ENCODE measurements around the gene ACOD1. TPM values are rescaled to one million over a fixed set of nuclear protein-coding genes. Genes with fewer than 3 reads are reported as not detected.
"Not testable (repeated sequence)": the region's sequence is repeated elsewhere in the genome, so short reads cannot be mapped to it uniquely, and the experiment has no call there.

ACOD1 gene
- total RNA-seq = not detected in 2 replicates

DNA sequence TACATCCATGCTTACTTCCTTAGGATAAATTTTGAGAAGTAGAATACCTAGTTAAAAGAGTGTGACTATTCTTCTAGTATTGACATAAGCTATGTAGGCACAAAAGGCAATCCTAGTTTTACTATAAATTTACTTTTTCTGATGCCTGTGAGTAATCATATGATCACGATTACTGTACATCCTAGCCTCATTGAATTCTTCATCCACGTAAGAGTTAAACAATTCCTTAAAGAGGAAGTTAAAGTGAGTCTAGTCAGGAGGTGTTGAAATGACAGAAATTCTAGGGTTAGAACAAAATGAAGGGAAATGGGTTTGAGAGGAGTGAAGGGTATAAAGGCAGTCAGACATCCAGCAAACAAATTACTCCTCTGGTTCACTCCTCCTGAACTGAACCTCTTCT, at the start of gene ACOD1:
Gene ACOD1, plus strand, starts transcription at position 363 of the 400 bp plus-strand sequence. CDS start 48 bp downstream, outside the sequence.
- H3K27ac Mint-ChIP-seq = no peak within 1 kb of the TSS
- intact Hi-C loops (cut with micrococcal nuclease) = no loop called here
- no peak for DNase-seq (ENCODE audit: low spot score)
- H3K4me1 Mint-ChIP-seq (ENCODE audit: low read depth) = no peaks in the 10 kb centered on the region
- H3K9me3 Mint-ChIP-seq = no peaks in the 10 kb centered on the region
- no peak within 1 kb of the TSS for H3K4me3 Mint-ChIP-seq (ENCODE audit: low read depth)
- H3K27me3 Mint-ChIP-seq (ENCODE audit: low read depth) = peaks cover 3% of the 10 kb centered on the region
- no peaks in the 10 kb centered on the region for H3K36me3 Mint-ChIP-seq (ENCODE audit: low read depth)

DNA sequence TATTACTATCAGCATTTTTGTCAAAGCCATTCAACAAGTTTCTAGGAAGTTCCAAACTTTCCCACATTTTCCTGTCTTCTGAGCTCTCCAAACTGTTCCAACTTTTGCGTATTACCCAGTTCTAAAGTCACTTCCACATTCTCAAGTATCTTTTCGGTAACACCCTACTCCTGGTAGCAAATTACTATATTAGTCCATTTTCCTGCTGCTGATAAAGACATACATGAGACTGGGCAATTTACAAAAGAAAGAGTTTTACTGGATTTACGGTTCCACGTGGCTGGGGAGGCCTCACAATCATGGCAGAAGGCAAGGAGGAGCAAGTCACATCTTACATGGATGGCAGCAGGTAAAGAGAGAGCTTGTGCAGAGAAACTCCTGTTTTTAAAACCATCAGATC, 49.2 kb upstream of the ACOD1 start:
- DNase-seq (ENCODE audit: low spot score); H3K36me3 Mint-ChIP-seq (ENCODE audit: low read depth); intact Hi-C loops (cut with micrococcal nuclease); H3K27ac Mint-ChIP-seq; H3K4me3 Mint-ChIP-seq (ENCODE audit: low read depth); H3K9me3 Mint-ChIP-seq: not testable (repeated sequence)
- Mint-ChIP-seq H3K27me3 (ENCODE audit: low read depth) (peaks cover 21% of the 10 kb centered on the region), H3K4me1 (ENCODE audit: low read depth) (peaks cover 11% of the 10 kb centered on the region)

DNA sequence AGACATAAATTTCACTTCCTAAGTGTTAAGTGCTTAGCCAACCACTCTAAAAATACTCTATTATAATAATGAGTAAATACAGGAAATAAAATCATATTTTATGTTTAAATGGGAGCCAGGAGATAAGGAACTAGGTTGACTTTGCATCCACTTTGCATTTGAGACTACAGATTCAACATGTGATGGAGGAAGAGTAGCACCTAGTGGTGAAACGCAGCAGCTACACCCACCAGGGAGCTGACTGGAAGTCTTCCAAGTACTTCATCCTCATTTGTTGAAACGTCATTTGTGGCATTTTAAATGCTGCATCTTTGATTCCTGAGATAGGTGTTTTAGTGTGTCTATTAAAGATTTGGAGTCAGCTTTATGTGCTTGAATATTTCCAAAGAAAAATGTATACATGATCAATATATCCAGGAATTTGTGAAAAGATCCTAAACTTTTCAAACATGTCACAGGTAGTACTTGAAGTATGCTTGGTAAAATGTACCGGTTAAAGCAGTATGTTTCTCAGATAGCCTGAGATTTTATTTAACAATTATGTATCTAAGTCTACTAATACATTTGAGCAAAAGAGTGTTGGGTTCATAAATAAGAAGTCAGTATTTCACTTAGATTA, 44.7 kb upstream of the ACOD1 start:
- Mint-ChIP-seq H3K27me3 (ENCODE audit: low read depth) (peaks cover 21% of the 10 kb centered on the region), H3K36me3 (ENCODE audit: low read depth) (no peaks in the 10 kb centered on the region)

DNA sequence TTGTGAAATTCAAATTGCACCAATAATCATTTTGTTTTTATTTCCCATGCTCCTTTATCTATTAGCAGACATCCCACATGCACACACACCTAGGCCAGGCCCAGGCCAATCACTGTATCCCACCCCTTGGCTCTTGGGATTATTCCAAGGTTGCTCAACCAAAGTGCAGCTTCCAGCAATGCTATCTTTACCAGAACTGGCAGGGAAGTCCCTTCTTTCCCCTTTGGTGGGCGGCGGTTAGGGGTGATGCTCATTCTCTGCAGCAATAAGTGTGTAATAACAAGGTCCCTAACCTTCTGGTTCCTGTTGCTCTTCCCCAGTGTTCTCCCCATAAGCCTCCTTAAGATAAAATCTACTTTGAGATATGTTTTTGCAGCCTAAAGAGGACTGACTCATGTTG, 43.8 kb upstream of the ACOD1 start:
- Mint-ChIP-seq H3K4me3 (ENCODE audit: low read depth) (no peak overlapping the region), H3K27me3 (ENCODE audit: low read depth) (peaks cover 22% of the 10 kb centered on the region), H3K4me1 (ENCODE audit: low read depth) (no peaks in the 10 kb centered on the region), H3K9me3 (no peaks in the 10 kb centered on the region), H3K27ac (no peak overlapping the region), H3K36me3 (ENCODE audit: low read depth) (no peaks in the 10 kb centered on the region)
- intact Hi-C loops (cut with micrococcal nuclease) = loop anchor here (10.0 kb wide), 2 partner anchors 240 to 430 kb away; no protein-coding TSS in a partner anchor
- no peak for DNase-seq (ENCODE audit: low spot score)

More for the DNA sequence above, 44.7 kb upstream of the ACOD1 start:
- Mint-ChIP-seq H3K4me1 (ENCODE audit: low read depth) (no peaks in the 10 kb centered on the region), H3K27ac (no peak overlapping the region), H3K9me3 (peaks cover 7% of the 10 kb centered on the region), H3K4me3 (ENCODE audit: low read depth) (no peak overlapping the region)
- intact Hi-C loops (cut with micrococcal nuclease) = loop anchor here (2.0 to 10.0 kb wide), 4 partner anchors 81 to 1027 kb away; no protein-coding TSS in a partner anchor
- peak; percentile 50 for DNase-seq (ENCODE audit: low spot score)

DNA sequence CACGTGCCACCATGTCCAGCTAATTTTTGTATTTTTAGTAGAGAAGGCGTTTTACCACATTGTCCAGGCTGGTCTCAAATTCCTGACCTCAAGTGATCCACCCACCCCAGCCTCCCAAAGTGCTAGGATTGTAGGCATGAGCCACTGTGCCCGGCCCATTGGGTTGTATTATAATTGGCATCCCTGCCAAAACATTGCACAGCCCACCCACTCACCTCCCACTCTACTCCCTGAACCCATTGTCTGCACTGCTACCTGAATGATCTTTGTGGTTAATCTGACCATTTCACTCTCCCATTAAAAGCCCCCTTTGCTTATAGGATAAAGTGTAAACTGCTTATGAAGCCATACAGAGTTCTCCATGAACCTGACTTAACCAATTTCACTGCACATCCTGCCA, 35.8 kb upstream of the ACOD1 start:
- intact Hi-C loops (cut with micrococcal nuclease) = no loop called here
- DNase-seq (ENCODE audit: low spot score) = no peak
- peaks cover 12% of the 10 kb centered on the region for H3K27me3 Mint-ChIP-seq (ENCODE audit: low read depth)

DNA sequence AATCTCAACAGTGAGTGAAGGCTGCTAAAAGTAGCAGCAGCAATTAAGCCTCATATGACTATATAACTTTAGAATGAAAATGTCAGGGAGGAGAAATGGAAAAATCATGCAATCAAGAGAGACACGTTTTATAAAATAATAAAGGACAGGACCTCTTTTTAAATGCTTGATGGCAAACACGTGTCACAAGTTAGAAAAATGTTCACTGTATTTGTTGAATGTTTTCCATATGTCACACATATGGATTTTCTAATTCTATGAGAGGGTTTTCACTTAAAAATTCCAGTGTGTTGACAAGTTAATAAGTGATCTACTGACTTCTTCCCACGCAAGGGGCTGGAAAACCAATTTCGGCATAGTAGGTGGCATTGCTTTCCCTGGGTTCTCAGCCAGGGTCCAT, 34.4 kb upstream of the ACOD1 start:
- Mint-ChIP-seq H3K4me1 (ENCODE audit: low read depth) (no peaks in the 10 kb centered on the region), H3K36me3 (ENCODE audit: low read depth) (no peaks in the 10 kb centered on the region)
- intact Hi-C loops (cut with micrococcal nuclease) = no loop called here

More for the DNA sequence above, 35.8 kb upstream of the ACOD1 start:
- Mint-ChIP-seq H3K36me3 (ENCODE audit: low read depth) (no peaks in the 10 kb centered on the region), H3K4me1 (ENCODE audit: low read depth) (no peaks in the 10 kb centered on the region), H3K9me3 (no peaks in the 10 kb centered on the region), H3K27ac (no peak overlapping the region), H3K4me3 (ENCODE audit: low read depth) (no peak overlapping the region)

DNA sequence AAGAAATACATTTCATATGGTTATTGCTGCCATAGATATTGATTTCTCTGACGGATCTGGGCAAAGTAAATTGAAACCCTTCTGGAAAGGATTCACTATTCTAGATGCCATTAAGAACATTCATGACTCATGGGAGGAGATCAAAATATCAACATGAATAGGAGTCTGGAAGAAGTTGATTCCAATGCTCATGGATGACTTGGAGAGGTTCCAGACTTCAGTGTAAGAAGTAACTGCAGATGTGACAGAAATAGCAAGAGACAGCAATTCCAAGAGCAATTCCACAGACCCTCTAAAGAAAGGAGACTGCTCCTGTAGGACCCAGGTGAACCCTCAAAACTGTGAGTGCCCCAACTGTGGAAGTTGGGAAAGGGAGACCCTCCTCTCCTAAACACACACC, 31.2 kb upstream of the ACOD1 start:
- Mint-ChIP-seq H3K27me3 (ENCODE audit: low read depth) (peaks cover 16% of the 10 kb centered on the region), H3K9me3 (no peaks in the 10 kb centered on the region), H3K36me3 (ENCODE audit: low read depth) (no peaks in the 10 kb centered on the region), H3K4me1 (ENCODE audit: low read depth) (no peaks in the 10 kb centered on the region), H3K4me3 (ENCODE audit: low read depth) (no peak overlapping the region), H3K27ac (no peak overlapping the region)
- intact Hi-C loops (cut with micrococcal nuclease) = no loop called here
- DNase-seq (ENCODE audit: low spot score) = no peak

More for the DNA sequence above, 34.4 kb upstream of the ACOD1 start:
- no peak for DNase-seq (ENCODE audit: low spot score)
- H3K27me3 Mint-ChIP-seq (ENCODE audit: low read depth) = peaks cover 16% of the 10 kb centered on the region
- no peaks in the 10 kb centered on the region for H3K9me3 Mint-ChIP-seq
- H3K4me3 Mint-ChIP-seq (ENCODE audit: low read depth) = no peak overlapping the region
- no peak overlapping the region for H3K27ac Mint-ChIP-seq

DNA sequence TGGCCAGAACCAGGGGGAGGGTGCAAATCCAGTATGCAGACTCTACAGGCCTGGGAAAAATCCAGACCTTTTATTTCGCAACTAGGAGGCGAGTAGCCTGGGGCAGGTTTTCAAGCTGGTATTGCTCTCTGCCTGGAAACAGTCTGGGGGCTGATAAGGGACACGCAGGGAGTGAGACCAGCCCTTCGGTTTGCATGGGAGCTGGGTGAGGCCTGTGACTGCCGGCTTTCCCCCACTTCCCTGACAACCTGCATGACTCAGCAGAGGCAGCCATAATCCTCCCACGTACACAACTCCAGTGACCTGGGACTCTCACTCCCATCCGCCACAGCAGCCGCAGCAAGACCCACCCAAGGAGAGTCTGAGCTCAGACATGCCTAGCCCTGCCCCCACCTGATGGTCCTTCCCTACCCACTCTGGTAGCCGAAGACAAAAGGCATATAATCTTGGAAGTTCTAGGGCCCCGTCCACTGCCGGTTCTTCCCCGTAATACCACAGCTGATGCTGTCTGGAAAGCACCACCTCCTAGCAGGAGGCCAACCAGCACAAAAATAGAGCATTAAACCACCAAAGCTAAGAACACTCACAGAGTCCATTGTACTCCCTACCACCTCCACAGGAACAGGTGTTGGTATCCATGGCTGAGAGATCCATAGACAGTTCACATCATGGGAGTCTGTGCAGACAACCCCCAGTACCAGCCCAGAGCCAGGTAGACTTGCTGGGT, 30.4 kb upstream of the ACOD1 start:
- H3K9me3 Mint-ChIP-seq; DNase-seq (ENCODE audit: low spot score); H3K4me1 Mint-ChIP-seq (ENCODE audit: low read depth); H3K27ac Mint-ChIP-seq; H3K4me3 Mint-ChIP-seq (ENCODE audit: low read depth); H3K36me3 Mint-ChIP-seq (ENCODE audit: low read depth); intact Hi-C loops (cut with micrococcal nuclease): not testable (repeated sequence)
- H3K27me3 Mint-ChIP-seq (ENCODE audit: low read depth) = peaks cover 19% of the 10 kb centered on the region

DNA sequence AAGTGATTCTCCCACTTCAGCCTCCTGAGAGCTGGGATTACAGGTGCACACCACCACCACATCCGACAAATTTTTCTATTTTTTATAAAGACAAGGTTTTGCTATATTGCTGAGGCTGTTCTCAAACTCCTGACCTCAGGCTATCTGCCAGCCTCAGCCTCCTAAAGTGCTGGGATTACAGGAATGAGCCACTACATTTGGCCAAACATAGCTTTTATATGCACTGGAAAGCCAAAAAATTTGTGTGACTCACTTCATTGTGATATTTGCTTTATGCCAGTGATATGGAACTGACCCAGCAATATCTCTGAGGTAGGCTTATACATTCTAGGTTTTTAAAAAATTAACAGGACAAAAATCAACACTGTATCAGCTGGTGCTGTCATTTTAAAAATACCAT, 26.8 kb upstream of the ACOD1 start:
- intact Hi-C loops (cut with micrococcal nuclease) = no loop called here
- no peaks in the 10 kb centered on the region for H3K4me1 Mint-ChIP-seq (ENCODE audit: low read depth)
- no peak overlapping the region for H3K4me3 Mint-ChIP-seq (ENCODE audit: low read depth)

DNA sequence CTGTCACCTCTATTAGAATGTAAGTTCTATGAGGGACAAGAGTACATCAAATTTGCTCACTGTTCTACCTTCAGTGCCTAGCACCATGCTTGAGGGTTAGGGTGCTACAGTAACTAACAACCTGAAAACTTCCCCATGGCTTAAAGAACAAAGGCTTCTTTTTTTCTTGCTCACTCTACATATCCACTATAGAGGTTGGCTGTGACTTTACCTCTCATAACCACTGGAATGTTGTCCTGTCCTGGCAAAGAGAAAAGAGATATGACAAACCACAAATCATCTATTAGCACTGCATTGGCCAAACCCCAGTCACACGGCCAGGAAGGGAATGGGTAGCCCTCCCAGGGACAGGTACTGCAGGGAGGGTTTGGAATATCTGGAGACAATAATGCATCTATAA, 23.2 kb upstream of the ACOD1 start:
- Mint-ChIP-seq H3K9me3 (no peaks in the 10 kb centered on the region), H3K4me1 (ENCODE audit: low read depth) (no peaks in the 10 kb centered on the region), H3K27me3 (ENCODE audit: low read depth) (peaks cover 13% of the 10 kb centered on the region), H3K27ac (no peak overlapping the region), H3K4me3 (ENCODE audit: low read depth) (no peak overlapping the region), H3K36me3 (ENCODE audit: low read depth) (no peaks in the 10 kb centered on the region)
- intact Hi-C loops (cut with micrococcal nuclease) = no loop called here
- DNase-seq (ENCODE audit: low spot score) = no peak

More for the DNA sequence above, 26.8 kb upstream of the ACOD1 start:
- peaks cover 21% of the 10 kb centered on the region for H3K27me3 Mint-ChIP-seq (ENCODE audit: low read depth)
- no peak overlapping the region for H3K27ac Mint-ChIP-seq
- H3K9me3 Mint-ChIP-seq = no peaks in the 10 kb centered on the region
- no peaks in the 10 kb centered on the region for H3K36me3 Mint-ChIP-seq (ENCODE audit: low read depth)
- no peak for DNase-seq (ENCODE audit: low spot score)

DNA sequence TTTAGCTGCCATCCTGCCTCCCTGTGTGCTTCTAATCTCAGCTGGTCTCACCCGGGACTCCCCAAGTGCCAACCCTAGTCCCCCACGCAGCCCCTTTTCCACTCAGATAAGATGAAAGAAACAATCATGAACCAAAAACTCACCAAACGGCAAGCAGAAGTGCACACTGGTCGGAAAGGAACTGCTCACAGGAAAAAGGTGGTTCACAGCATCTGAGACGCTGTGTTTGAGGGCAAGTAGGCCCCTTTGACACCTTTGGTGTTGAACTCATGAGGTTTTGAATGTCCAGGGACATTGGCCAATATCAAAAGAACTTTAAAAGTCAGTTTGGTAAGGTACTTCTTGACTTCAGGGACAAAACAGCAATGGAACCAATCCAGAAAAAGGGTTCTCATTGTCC, 20.4 kb upstream of the ACOD1 start:
- no peak overlapping the region for H3K4me3 Mint-ChIP-seq (ENCODE audit: low read depth)
- H3K27me3 Mint-ChIP-seq (ENCODE audit: low read depth) = peaks cover 9% of the 10 kb centered on the region
- H3K36me3 Mint-ChIP-seq (ENCODE audit: low read depth) = no peaks in the 10 kb centered on the region

DNA sequence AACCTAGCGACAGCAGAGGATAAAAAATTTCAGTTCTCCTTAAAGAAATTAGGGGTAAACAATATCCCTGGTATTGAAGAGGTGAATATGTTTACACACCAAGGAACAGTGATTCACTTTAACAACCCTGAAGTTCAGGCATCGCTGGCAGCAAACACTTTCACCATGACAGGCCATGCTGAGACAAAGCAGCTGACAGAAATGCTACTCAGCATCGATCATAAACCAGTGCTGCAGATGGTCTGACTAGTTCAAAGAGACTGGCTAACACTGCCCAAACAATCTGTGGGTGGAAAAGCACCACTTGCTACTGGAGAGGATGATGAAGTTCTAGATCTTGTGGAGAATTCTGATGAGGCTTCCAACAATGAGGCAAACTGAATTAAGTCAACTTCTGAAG, 19.9 kb upstream of the ACOD1 start:
- H3K27ac Mint-ChIP-seq = no peak overlapping the region
- intact Hi-C loops (cut with micrococcal nuclease) = no loop called here
- H3K36me3 Mint-ChIP-seq (ENCODE audit: low read depth) = no peaks in the 10 kb centered on the region
- no peak overlapping the region for H3K4me3 Mint-ChIP-seq (ENCODE audit: low read depth)
- peaks cover 6% of the 10 kb centered on the region for H3K27me3 Mint-ChIP-seq (ENCODE audit: low read depth)
- H3K9me3 Mint-ChIP-seq = no peaks in the 10 kb centered on the region
- no peaks in the 10 kb centered on the region for H3K4me1 Mint-ChIP-seq (ENCODE audit: low read depth)
- DNase-seq (ENCODE audit: low spot score) = no peak

More for the DNA sequence above, 20.4 kb upstream of the ACOD1 start:
- intact Hi-C loops (cut with micrococcal nuclease) = no loop called here
- no peaks in the 10 kb centered on the region for H3K9me3 Mint-ChIP-seq
- H3K4me1 Mint-ChIP-seq (ENCODE audit: low read depth) = no peaks in the 10 kb centered on the region
- no peak for DNase-seq (ENCODE audit: low spot score)
- H3K27ac Mint-ChIP-seq = no peak overlapping the region

DNA sequence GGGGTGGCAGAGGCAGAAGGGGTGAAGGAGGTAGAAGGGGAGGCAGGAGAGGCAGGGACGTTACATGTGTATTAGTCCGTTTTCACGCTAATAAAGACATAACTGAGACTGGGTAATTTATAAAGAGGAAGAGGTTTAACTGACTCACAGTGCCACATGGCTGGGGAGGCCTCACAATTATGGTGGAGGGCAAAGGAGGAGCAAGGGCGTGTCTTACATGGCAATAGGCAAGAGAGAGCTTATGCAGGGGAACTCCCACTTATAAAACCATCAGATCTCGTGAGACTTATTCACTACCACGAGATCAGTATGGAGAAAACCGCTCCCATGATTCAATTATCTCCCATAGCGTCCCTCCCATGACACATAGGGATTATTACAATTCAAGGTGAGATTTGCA, 19.0 kb upstream of the ACOD1 start:
- H3K9me3 Mint-ChIP-seq = no peaks in the 10 kb centered on the region
- no peak overlapping the region for H3K4me3 Mint-ChIP-seq (ENCODE audit: low read depth)
- peaks cover 6% of the 10 kb centered on the region for H3K27me3 Mint-ChIP-seq (ENCODE audit: low read depth)
- no peak for DNase-seq (ENCODE audit: low spot score)
- intact Hi-C loops (cut with micrococcal nuclease) = no loop called here
- no peaks in the 10 kb centered on the region for H3K4me1 Mint-ChIP-seq (ENCODE audit: low read depth)
- no peaks in the 10 kb centered on the region for H3K36me3 Mint-ChIP-seq (ENCODE audit: low read depth)
- no peak overlapping the region for H3K27ac Mint-ChIP-seq

Measured in activated T-helper 2 cell treated with anti-CD3 and anti-CD28 coated beads, Interferon-gamma antibody, Interleukin-2, Interleukin-4, amounts not matched to agents 10 μg/mL and 5 μg/mL and 100 μg/mL, durations not matched to agents 14 hours and 24 hours and 36 hours (primary cell).